Pancreas (tissue), 10 donors: ENCODE data around the gene MCM10. TPM values are rescaled to one million over a fixed set of nuclear protein-coding genes. Genes with fewer than 3 reads are reported as not detected.

Source experiments
- ATAC-seq, 4 donors: fragments of 200-7000 bp; cut with Tn5 transposase; one replicate each; pipeline versions ENCODE4 v1.8.0 to v1.9.1; 2020; ENCODE audit warnings: mild to moderate bottlenecking in 4 of 4, moderate library complexity in 4 of 4
- DNase-seq, 6 donors: peaks; one replicate each; pipeline ENCODE4 v3.0.0-alpha.2; 2020
- FAIRE-seq: peaks from 2 replicates; lab custom pipeline; 2012; peaks lifted over from hg19 to GRCh38; lab: Jason Lieb, UNC
- H3K27ac ChIP-seq, 4 donors: fragments of 200-600 bp; sonication (generic); 1 replicate in 3 of 4; 2 replicates in 1 of 4; pipeline versions ENCODE4 v1.5.0 to v1.8.0; 2020
- H3K27me3 ChIP-seq, 4 donors: fragments of 200-600 bp; one replicate each; pipeline ENCODE4 v1.8.0; 2021
- H3K36me3 ChIP-seq, 3 donors: fragments of 200-600 bp; sonication (generic) in 1 of 3; one replicate each; pipeline versions ENCODE4 v1.5.0 to v1.8.0; 2020 to 2021
- H3K4me1 ChIP-seq, 3 donors: fragments of 200-600 bp; one replicate each; pipeline ENCODE4 v1.8.0; 2021
- H3K4me3 ChIP-seq, 4 donors: fragments of 200-600 bp; sonication (generic) in 2 of 4; one replicate each; pipeline versions ENCODE4 v1.5.0 to v1.8.0; 2020 to 2021
- H3K9me3 ChIP-seq, 4 donors: fragments of 200-600 bp; one replicate each; pipeline ENCODE4 v1.8.0; 2021
- CTCF ChIP-seq, 4 donors: fragments of 200-600 bp; sonication (generic) in 3 of 4; IDR thresholded peaks; one replicate each; pipeline versions ENCODE4 v1.5.0 to v1.8.0; 2021; ENCODE audit warnings: antibody characterized with exemption in 4 of 4
- WGBS, 2 donors: extraction: QIAGEN DNeasy Blood & Tissue Kit; methylation state at CpG; one replicate each; pipeline ENCODE4 v1.1.7; 2013; 5-methylcytosine and 5-hydroxymethylcytosine counted together
- intact Hi-C, 3 donors: fragments of 100-400 bp; cut with DNase I; formaldehyde crosslinking; loops; one replicate each; pipeline versions ENCODE4 v1.11.1 to v1.14.2; 2022
- polyA plus RNA-seq, 2 donors: library from polyadenylated mRNA; stranded (reverse); fragments of 200-250 nt; gene quantifications; one replicate each; pipeline ENCODE4 v1.2.3, GENCODE V29; 2013
- total RNA-seq, 6 donors: library from RNA; stranded (reverse); fragmentation: NEBNext Ultra II Directional in 4 of 6; extraction: Animal tissue kit (Norgen Biotek cat#: 25700) in 4 of 6; gene quantifications; one replicate each; pipeline versions ENCODE4 v1.2.1 to v1.2.4, GENCODE V29; 2021 to 2023
- donor health status: healthy with polysubstance abuse.
- donor health status: DM: no; HTN: no; CAD: no; lungs with moderate emphysema.
- donor health status: DM: no; HTN: no; CAD: no.
- donor health status: control.
- donor health status: control.
- donor health status: Bipolar disorder and iron deficiency.
- donor health status: DM: yes; HTN: yes; CAD: no.
- donor health status: DM: no; HTN: no; CAD: no.
- donor health status: DM: no; HTN: no; CAD: no.
- donor health status: DM: yes; HTN: yes; CAD: no.

The MCM10 gene
- total and polyA plus RNA-seq, 8 donors = 0.05 to 0.35 (median 0.28) TPM; not detected in 1

DNA sequence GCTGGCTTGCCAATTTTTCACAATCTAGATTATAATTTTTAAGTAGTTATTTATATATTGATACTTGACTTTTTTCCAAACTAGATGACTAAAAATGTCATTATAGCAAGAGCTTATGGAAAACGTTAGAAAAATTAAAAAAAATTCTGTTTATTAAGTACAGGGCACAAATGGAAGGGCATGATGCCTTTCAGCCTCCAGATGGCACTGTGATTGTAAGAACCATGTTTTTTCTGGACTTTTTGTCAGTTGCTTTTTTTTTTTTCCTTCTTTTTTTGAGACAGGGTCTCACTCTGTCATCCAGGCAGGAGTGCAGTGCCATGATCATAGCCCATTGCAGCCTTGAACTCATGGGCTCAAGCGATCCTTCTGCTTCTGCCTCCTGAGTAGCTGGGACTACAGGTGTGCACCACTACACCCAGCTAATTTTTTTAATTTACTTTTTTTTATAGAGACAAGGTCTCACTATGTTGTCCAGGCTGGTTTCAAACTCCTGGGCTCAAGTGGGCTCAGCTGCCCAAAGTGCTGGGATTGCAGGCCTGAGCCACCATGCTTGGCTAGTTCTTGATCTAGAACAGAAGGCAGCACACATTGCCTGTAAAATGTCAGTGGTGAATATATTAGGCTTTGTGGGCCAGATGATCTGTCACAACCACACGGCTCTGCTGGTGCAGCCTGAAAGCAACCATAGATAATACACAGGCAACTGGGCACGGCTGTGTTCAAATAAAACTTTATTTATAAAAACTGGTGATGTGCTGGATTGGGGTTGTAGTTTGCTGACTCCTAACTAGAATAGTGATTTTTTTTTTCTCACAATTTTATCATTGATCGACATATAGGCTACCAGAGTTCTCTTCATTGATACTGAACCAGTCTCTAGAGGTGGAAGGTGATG lies 45.4 kb downstream of the MCM10 start:
- no peak for DNase-seq

DNA sequence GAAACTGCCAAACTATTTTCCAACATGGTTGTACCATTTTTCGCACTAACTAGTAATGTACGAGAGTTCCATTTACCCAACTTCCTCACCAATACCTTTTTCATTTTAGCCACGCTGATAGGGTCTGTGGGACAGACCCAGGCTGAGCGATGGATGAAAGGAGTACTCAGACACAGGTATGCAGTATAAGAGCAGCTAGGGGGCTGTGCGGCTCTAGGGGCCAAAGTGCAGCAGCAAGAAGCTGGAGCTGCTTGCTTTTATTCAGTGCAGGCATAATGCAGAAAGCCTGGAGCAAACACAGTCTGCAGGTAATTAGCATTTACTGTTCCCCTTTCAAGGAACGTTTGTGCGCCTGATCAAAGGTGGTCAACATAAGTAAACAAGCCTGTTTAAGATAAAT lies 51.8 kb downstream of the MCM10 start:
- Histone ChIP-seq H3K9me3 (no peaks in the 10 kb centered on the region), H3K36me3 (no peaks in the 10 kb centered on the region), H3K27me3 (no peaks in the 10 kb centered on the region), H3K4me3 (no peak overlapping the region), H3K27ac (no peak overlapping the region), H3K4me1 (no peaks in the 10 kb centered on the region)
- FAIRE-seq (no peak), DNase-seq (no peak), ATAC-seq (no peak)
- intact Hi-C loops = no loop called here
- no peak for TF ChIP-seq CTCF (IDR thresholded peaks at IDR 0.05)
- 80 to 84% methylated on average over 7 of the region's 7 CpGs for WGBS, 2 donors

More for the DNA sequence above, 45.4 kb downstream of the MCM10 start:
- 59 to 69% methylated on average over 5 of the region's 5 CpGs for WGBS, 2 donors
- H3K27me3 ChIP-seq = no peaks in the 10 kb centered on the region
- peak in 2 of 4 donors; percentile 19 to 24 for TF ChIP-seq CTCF (IDR thresholded peaks at IDR 0.05)
- intact Hi-C loops = no loop called here
- H3K4me1 ChIP-seq = no peaks in the 10 kb centered on the region
- ATAC-seq = no peak
- no peak overlapping the region for H3K27ac ChIP-seq
- H3K36me3 ChIP-seq = no peaks in the 10 kb centered on the region
- no peak overlapping the region for H3K4me3 ChIP-seq
- H3K9me3 ChIP-seq = no peaks in the 10 kb centered on the region
- no peak for FAIRE-seq

DNA sequence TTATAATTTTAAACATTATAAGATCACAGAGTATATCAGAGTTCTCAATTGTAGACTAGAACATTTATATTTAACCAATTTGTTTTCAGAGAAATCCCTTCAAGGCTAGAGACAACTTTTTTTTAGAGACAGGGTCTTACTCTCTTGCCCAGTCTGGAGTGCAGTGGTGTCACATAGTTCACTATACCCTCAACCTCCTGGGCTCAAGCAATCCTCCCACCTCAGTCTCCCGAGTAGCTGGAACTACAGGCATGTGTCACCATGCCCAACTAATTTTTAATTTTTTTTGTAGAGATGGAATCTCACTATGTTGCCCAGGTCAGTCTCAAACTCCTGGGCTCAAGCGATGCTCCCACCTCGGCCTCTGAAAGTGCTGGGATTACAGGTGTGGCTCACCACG lies 57.5 kb downstream of the MCM10 start:
- no peaks in the 10 kb centered on the region for H3K36me3 ChIP-seq
- no peak for DNase-seq
- intact Hi-C loops = no loop called here
- no peak for FAIRE-seq
- H3K27me3 ChIP-seq = no peaks in the 10 kb centered on the region
- H3K27ac ChIP-seq = no peak overlapping the region
- ATAC-seq = no peak
- H3K9me3 ChIP-seq = no peaks in the 10 kb centered on the region
- no peak overlapping the region for H3K4me3 ChIP-seq
- 93% methylated on average over 4 of the region's 4 CpGs for WGBS, 2 donors
- no peak for TF ChIP-seq CTCF (IDR thresholded peaks at IDR 0.05)
- no peaks in the 10 kb centered on the region for H3K4me1 ChIP-seq

DNA sequence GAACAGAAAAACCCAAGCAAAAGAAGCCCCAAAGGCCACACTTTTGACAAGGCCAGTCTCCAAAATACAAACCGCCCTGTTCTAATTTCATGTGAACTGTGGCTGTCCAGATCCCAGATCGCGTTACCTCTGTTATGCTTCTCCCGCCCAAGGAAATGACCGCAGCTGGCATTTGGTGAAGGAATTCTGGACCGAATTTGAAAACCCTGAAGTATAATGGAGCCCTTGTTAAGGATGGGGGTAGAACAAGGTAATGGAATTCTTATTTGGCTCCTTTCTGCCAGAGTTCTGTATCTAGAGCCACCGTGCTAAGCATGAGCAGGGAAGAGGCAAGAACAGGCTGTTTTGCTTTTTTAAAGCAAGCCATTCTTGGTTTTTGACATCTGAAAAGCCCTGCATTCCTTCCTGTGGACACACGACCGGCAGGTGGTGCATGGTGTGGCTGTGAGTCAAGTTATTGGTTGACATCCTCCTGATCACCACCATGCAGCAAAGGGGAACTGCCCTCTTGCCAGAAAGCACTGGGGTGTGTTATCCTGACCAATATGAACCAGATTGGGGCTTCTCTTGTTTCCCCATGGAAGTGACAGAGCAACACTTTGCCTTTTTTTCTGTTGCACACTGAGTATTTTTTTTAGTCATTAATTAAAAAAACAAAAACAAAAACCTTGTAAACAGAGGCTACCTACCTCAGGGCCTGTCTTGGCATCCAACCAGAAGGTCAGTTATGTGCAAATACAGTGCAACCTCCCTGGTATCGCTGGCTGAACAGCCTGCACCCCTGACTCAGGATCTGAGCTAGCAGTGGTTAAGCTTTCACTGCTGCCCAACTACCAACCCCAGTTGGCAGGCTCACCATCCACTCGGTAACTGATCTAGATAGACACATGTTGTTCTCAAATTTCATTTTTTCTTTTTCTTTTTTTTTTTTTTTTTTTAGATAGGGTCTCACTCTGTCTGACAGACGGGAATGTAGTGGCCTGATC lies 58.6 kb downstream of the MCM10 start:
- no peaks in the 10 kb centered on the region for H3K36me3 ChIP-seq
- no peaks in the 10 kb centered on the region for H3K9me3 ChIP-seq
- no peak overlapping the region for H3K27ac ChIP-seq
- 58 to 60% methylated on average over 12 of the region's 12 CpGs for WGBS, 2 donors
- no peaks in the 10 kb centered on the region for H3K4me1 ChIP-seq
- FAIRE-seq = no peak
- no peaks in the 10 kb centered on the region for H3K27me3 ChIP-seq
- intact Hi-C loops = no loop called here
- no peak for DNase-seq
- peak in 1 of 4 donors; percentile 46 for ATAC-seq
- TF ChIP-seq CTCF (IDR thresholded peaks at IDR 0.05) = no peak
- H3K4me3 ChIP-seq = no peak overlapping the region
